ENCODE results near the gene RASAL1. TPM values are rescaled to one million over a fixed set of nuclear protein-coding genes. Genes with fewer than 3 reads are reported as not detected.

The RASAL1 gene
- polyA plus RNA-seq, 2 of the 4 experiments (the other 2 are of a cell fraction), result 0.30 to 0.34 TPM

DNA sequence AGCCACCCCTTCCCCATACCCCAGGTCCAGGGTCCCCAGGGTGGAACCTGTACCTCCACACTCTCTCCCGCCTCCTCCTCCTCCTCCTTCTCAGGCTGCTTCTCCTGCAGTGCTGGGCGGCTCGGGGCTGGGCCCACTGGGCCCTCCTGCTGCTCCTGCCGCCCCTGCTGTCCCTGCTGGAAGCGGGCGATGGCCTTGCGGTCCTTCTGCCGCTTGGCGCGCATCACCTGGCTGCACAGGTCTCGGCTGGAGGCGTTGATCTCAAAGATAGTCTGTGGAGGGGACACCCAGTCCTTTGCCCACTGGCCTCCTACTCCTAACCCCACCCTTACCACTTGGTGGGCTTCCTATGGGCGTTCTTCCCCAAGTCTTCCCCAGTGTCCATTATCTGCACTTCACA is 28.5 kb upstream of the RASAL1 start:
- ChIA-PET POLR2A (no interaction called here), CTCF (interaction anchor here (0.6 to 4.5 kb wide), 6 partner anchors 9 to 115 kb away, joined by 3 to 31 read pairs (median 8); no protein-coding TSS in a partner anchor)
- no peaks in the 10 kb centered on the region for H3K9me3 ChIP-seq
- WGBS (ENCODE audit: missing lambda C conversion rate), result 97% methylated on average over 10 of the region's 13 CpGs
- H3K27ac ChIP-seq, result no peak overlapping the region
- FAIRE-seq (no peak), DNase-seq (ENCODE audit: low read depth in 1 of 2, low spot score in 1 of 2) (no peak), ATAC-seq (no peak)
- no peak for TF ChIP-seq TP53 (CRISPR knock-in tag; IDR thresholded peaks at IDR 0.05)
- no peak for TF ChIP-seq FOSB (CRISPR knock-in tag; IDR thresholded peaks at IDR 0.05)
- TF ChIP-seq RCOR1 (IDR thresholded peaks at IDR 0.05; ENCODE audit: low read depth, low read length), result no peak
- TF ChIP-seq NFE2L2 (conservative IDR thresholded peaks at IDR 0.05; ENCODE audit: low read length), result no peak
- no peak for TF ChIP-seq PHF8 (IDR thresholded peaks at IDR 0.05; ENCODE audit: borderline replicate concordance, low read depth)
- no peak for TF ChIP-seq MAFK (IDR thresholded peaks at IDR 0.05; ENCODE audit: partially characterized antibody)
- no peak for TF ChIP-seq HOXA7 (CRISPR knock-in tag; IDR thresholded peaks at IDR 0.05)
- TF ChIP-seq MAZ (IDR thresholded peaks at IDR 0.05; ENCODE audit: borderline replicate concordance, low read depth, low read length), result no peak
- no peak for TF ChIP-seq HOXB5 (CRISPR knock-in tag; IDR thresholded peaks at IDR 0.05)
- TF ChIP-seq EHMT2 (IDR thresholded peaks at IDR 0.05; ENCODE audit: low read depth), result no peak
- no peak for TF ChIP-seq CBX2 (IDR thresholded peaks at IDR 0.05; ENCODE audit: borderline replicate concordance, low read depth)
- no peak overlapping the region for H3K4me3 ChIP-seq
- peaks cover 12% of the 10 kb centered on the region for H3K4me1 ChIP-seq
- H3K4me2 ChIP-seq, result no peak overlapping the region

DNA sequence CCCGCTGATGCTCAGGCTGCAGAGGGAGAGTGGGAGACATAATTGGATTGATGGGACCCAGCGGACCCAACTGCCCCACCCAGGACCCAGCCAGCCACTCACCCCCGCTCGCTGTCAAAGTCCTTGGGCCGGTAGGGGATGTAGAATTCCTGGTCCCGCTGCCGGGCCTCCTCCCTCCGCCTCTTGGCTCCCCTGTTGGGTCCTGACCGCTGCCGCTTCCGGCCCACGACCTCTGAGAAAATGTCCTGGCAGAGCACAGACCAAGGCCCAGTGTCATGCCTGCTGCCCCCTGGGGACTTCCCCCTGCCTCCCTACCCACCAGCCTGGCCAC is 27.4 kb upstream of the RASAL1 start:
- ChIA-PET CTCF (interaction anchor here (0.8 to 4.5 kb wide), 5 partner anchors 9 to 114 kb away, joined by 3 to 25 read pairs (median 4); no protein-coding TSS in a partner anchor), POLR2A (no interaction called here)
- DNase-seq (ENCODE audit: low read depth in 1 of 2, low spot score in 1 of 2) (no peak), FAIRE-seq (no peak), ATAC-seq (no peak)
- WGBS (ENCODE audit: missing lambda C conversion rate), result 94% methylated on average over 9 of the region's 12 CpGs
- no peak overlapping the region for H3K27ac ChIP-seq
- TF ChIP-seq TFCP2L1 (CRISPR knock-in tag; IDR thresholded peaks at IDR 0.05) (no peak), MAZ (IDR thresholded peaks at IDR 0.05; ENCODE audit: borderline replicate concordance, low read depth, low read length) (no peak), CHD2 (IDR thresholded peaks at IDR 0.05; ENCODE audit: low read length, partially characterized antibody) (no peak), SREBF2 (IDR thresholded peaks at IDR 0.05) (no peak), CHD4 (IDR thresholded peaks at IDR 0.05; ENCODE audit: borderline replicate concordance) (no peak), RAD21 (conservative IDR thresholded peaks at IDR 0.05 in 1 of 2, IDR thresholded peaks at IDR 0.05 in 1 of 2) (no peak), JUNB (IDR thresholded peaks at IDR 0.05) (no peak), FOSB (CRISPR knock-in tag; IDR thresholded peaks at IDR 0.05) (no peak), ZFP36 (IDR thresholded peaks at IDR 0.05; ENCODE audit: borderline replicate concordance, partially characterized antibody) (no peak), MYC (IDR thresholded peaks at IDR 0.05; ENCODE audit: borderline replicate concordance, low read length) (no peak), KDM1A (IDR thresholded peaks at IDR 0.05; ENCODE audit: low read depth) (no peak), RARB (CRISPR knock-in tag; IDR thresholded peaks at IDR 0.05) (no peak), POLR2A (IDR thresholded peaks at IDR 0.05; ENCODE audit: low read length) (no peak)
- no peak overlapping the region for H3K4me3 ChIP-seq
- H3K4me2 ChIP-seq, result no peak overlapping the region
- no peaks in the 10 kb centered on the region for H3K9me3 ChIP-seq
- peaks cover 12% of the 10 kb centered on the region for H3K4me1 ChIP-seq

DNA sequence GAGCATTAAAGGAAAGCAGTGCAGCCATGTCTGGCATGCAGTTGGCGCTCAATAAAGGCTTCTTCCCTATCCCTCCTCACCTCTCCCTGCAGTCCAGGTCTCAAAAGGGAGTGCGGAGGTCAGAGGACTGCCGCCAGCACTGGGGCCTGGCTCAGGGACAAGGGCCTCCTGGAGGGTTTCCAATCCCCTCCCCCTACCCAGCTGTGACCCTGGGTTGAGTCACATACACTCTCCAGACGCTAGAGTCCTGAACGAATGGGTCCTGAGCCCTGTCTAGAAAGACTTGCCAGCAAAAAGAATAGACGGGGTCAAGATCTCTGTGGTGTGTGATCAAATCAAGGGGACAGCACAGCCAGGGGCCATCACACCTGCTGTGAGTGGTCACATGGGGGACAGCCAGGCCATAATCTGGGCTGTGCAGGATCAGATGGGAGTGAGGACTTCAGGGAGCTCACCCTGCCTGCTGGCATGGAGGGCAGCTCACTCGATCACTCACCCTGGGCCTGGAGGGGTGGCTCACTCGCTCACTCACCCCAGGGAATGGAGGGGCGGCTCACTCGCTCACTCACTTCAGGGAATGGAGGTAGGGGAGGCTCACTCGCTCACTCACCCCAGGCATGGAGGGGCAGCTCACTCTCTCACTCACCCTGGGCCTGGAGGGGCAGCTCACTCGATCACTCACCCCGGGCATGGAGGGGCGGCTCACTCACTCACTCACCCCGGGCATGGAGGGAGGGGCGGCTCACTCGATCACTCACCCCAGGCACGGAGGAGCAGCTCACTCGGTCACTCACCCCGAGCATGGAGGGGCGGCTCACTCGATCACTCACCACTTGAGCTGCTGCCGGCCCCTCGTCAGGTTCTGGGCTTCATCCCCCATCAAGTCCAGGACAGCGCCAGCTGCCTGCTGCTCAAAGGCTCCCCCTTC is 26.8 kb upstream of the RASAL1 start:
- CTCF ChIA-PET, result interaction anchor here (0.8 to 4.5 kb wide), 5 partner anchors 9 to 114 kb away, joined by 3 to 25 read pairs (median 4); no protein-coding TSS in a partner anchor
- POLR2A ChIA-PET, result interaction anchor here (0.6 kb wide), 1 partner anchor 9 kb away, joined by 4 read pairs; no protein-coding TSS in a partner anchor
- no peak for DNase-seq (ENCODE audit: low read depth in 1 of 2, low spot score in 1 of 2)
- FAIRE-seq, result no peak
- H3K4me1 ChIP-seq, result peaks cover 12% of the 10 kb centered on the region
- 79% methylated on average over 20 of the region's 25 CpGs for WGBS (ENCODE audit: missing lambda C conversion rate)
- no peak overlapping the region for H3K4me3 ChIP-seq
- peak; percentile 7 to 18; a peak in 3 of 6 replicates for ATAC-seq
- H3K4me2 ChIP-seq, result no peak overlapping the region
- H3K27ac ChIP-seq, result no peak overlapping the region
- no peak for TF ChIP-seq EP300 (IDR thresholded peaks at IDR 0.05)
- TF ChIP-seq HOXB13 (CRISPR knock-in tag; IDR thresholded peaks at IDR 0.05; ENCODE audit: low read depth), result no peak
- no peak for TF ChIP-seq HOXA7 (CRISPR knock-in tag; IDR thresholded peaks at IDR 0.05)
- TF ChIP-seq, protein P1, sequence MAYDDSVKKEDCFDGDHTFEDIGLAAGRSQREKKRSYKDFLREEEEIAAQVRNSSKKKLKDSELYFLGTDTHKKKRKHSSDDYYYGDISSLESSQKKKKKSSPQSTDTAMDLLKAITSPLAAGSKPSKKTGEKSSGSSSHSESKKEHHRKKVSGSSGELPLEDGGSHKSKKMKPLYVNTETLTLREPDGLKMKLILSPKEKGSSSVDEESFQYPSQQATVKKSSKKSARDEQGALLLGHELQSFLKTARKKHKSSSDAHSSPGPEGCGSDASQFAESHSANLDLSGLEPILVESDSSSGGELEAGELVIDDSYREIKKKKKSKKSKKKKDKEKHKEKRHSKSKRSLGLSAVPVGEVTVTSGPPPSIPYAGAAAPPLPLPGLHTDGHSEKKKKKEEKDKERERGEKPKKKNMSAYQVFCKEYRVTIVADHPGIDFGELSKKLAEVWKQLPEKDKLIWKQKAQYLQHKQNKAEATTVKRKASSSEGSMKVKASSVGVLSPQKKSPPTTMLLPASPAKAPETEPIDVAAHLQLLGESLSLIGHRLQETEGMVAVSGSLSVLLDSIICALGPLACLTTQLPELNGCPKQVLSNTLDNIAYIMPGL (CRISPR knock-in tag; IDR thresholded peaks at IDR 0.05; ENCODE audit: borderline replicate concordance), result no peak
- no peak for TF ChIP-seq CBX2 (IDR thresholded peaks at IDR 0.05; ENCODE audit: borderline replicate concordance, low read depth)
- TF ChIP-seq, protein P2, sequence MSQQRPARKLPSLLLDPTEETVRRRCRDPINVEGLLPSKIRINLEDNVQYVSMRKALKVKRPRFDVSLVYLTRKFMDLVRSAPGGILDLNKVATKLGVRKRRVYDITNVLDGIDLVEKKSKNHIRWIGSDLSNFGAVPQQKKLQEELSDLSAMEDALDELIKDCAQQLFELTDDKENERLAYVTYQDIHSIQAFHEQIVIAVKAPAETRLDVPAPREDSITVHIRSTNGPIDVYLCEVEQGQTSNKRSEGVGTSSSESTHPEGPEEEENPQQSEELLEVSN (IDR thresholded peaks at IDR 0.05; ENCODE audit: borderline replicate concordance, low read depth), result no peak
- TF ChIP-seq ZNF302 (CRISPR knock-in tag; IDR thresholded peaks at IDR 0.05), result no peak
- TF ChIP-seq EHF (CRISPR knock-in tag; IDR thresholded peaks at IDR 0.05), result no peak
- TF ChIP-seq KDM5A (IDR thresholded peaks at IDR 0.05), result no peak
- TF ChIP-seq FOSL2 (IDR thresholded peaks at IDR 0.05), result no peak
- no peak for TF ChIP-seq FOSL2 (CRISPR knock-in tag; IDR thresholded peaks at IDR 0.05)
- no peak for TF ChIP-seq CHD4 (IDR thresholded peaks at IDR 0.05; ENCODE audit: borderline replicate concordance)
- TF ChIP-seq JUNB (IDR thresholded peaks at IDR 0.05), result no peak
- no peak for TF ChIP-seq POLR2AphosphoS2 (conservative IDR thresholded peaks at IDR 0.05; ENCODE audit: low read length)
- no peak for TF ChIP-seq RAD21 (conservative IDR thresholded peaks at IDR 0.05 in 1 of 2, IDR thresholded peaks at IDR 0.05 in 1 of 2)
- TF ChIP-seq CBX8 (IDR thresholded peaks at IDR 0.05), result no peak
- TF ChIP-seq GATA3 (IDR thresholded peaks at IDR 0.05; ENCODE audit: borderline replicate concordance), result no peak
- H3K9me3 ChIP-seq, result no peaks in the 10 kb centered on the region
